ENCODE measurements around the gene PPFIA3.
A peak's percentile ranks its signal among the peaks of the same experiment; 100 is the strongest.

The PPFIA3 gene

GRCh38 chr19:49150106-49150943, 31.0 kb downstream of the PPFIA3 start:
- H3K36me3 ChIP-seq (ENCODE audit: control insufficient read depth, insufficient read depth, low read length), result no peaks in the 10 kb centered on the region
- H3K4me3 ChIP-seq (ENCODE audit: low read length), result peak overlapping the region; percentile 81
- H3K27ac ChIP-seq (ENCODE audit: low read depth, low read length), result peak overlapping the region; percentile 72
- peaks cover 7% of the 10 kb centered on the region for H3K4me1 ChIP-seq (ENCODE audit: control insufficient read depth, insufficient read depth, low read length)
- H3K9ac ChIP-seq (ENCODE audit: low read length), result peak overlapping the region; percentile 76
- peaks cover 3% of the 10 kb centered on the region for H3K27me3 ChIP-seq (ENCODE audit: control insufficient read depth, insufficient read depth, low read length)

- Histone ChIP-seq H3K4me1 (ENCODE audit: control insufficient read depth, insufficient read depth, low read length) (peaks cover 7% of the 10 kb centered on the region), H3K27ac (ENCODE audit: low read depth, low read length) (no peak overlapping the region), H3K4me3 (ENCODE audit: low read length) (peak overlapping the region; percentile 81)
Measured at GRCh38 chr19:49150944-49151243, 31.6 kb downstream of the PPFIA3 start.

GRCh38 chr19:49151267-49152118, 32.1 kb downstream of the PPFIA3 start:
- peaks cover 7% of the 10 kb centered on the region for H3K4me1 ChIP-seq (ENCODE audit: control insufficient read depth, insufficient read depth, low read length)
- no peak overlapping the region for H3K27ac ChIP-seq (ENCODE audit: low read depth, low read length)
- no peak overlapping the region for H3K9ac ChIP-seq (ENCODE audit: low read length)
- no peaks in the 10 kb centered on the region for H3K36me3 ChIP-seq (ENCODE audit: control insufficient read depth, insufficient read depth, low read length)
- peak overlapping the region; percentile 33 for H3K4me3 ChIP-seq (ENCODE audit: low read length)
- H3K27me3 ChIP-seq (ENCODE audit: control insufficient read depth, insufficient read depth, low read length), result no peaks in the 10 kb centered on the region

More at GRCh38 chr19:49150944-49151243, 31.6 kb downstream of the PPFIA3 start:
- Histone ChIP-seq H3K9ac (ENCODE audit: low read length) (no peak overlapping the region), H3K36me3 (ENCODE audit: control insufficient read depth, insufficient read depth, low read length) (no peaks in the 10 kb centered on the region), H3K27me3 (ENCODE audit: control insufficient read depth, insufficient read depth, low read length) (no peaks in the 10 kb centered on the region)

- H3K4me1 ChIP-seq (ENCODE audit: control insufficient read depth, insufficient read depth, low read length), result peaks cover 7% of the 10 kb centered on the region
- H3K27ac ChIP-seq (ENCODE audit: low read depth, low read length), result no peak overlapping the region
- H3K9ac ChIP-seq (ENCODE audit: low read length), result no peak overlapping the region
- no peaks in the 10 kb centered on the region for H3K36me3 ChIP-seq (ENCODE audit: control insufficient read depth, insufficient read depth, low read length)
- no peaks in the 10 kb centered on the region for H3K27me3 ChIP-seq (ENCODE audit: control insufficient read depth, insufficient read depth, low read length)
- H3K4me3 ChIP-seq (ENCODE audit: low read length), result no peak overlapping the region
Measured at GRCh38 chr19:49152119-49152550, 32.8 kb downstream of the PPFIA3 start.

GRCh38 chr19:49153167-49153809, 33.9 kb downstream of the PPFIA3 start:
- Histone ChIP-seq H3K9ac (ENCODE audit: low read length) (no peak overlapping the region), H3K4me1 (ENCODE audit: control insufficient read depth, insufficient read depth, low read length) (peaks cover 7% of the 10 kb centered on the region), H3K36me3 (ENCODE audit: control insufficient read depth, insufficient read depth, low read length) (no peaks in the 10 kb centered on the region), H3K27me3 (ENCODE audit: control insufficient read depth, insufficient read depth, low read length) (no peaks in the 10 kb centered on the region), H3K27ac (ENCODE audit: low read depth, low read length) (no peak overlapping the region), H3K4me3 (ENCODE audit: low read length) (no peak overlapping the region)

GRCh38 chr19:49154279-49154678, 34.9 kb downstream of the PPFIA3 start:
- Histone ChIP-seq H3K27ac (ENCODE audit: low read depth, low read length) (no peak overlapping the region), H3K36me3 (ENCODE audit: control insufficient read depth, insufficient read depth, low read length) (no peaks in the 10 kb centered on the region), H3K4me1 (ENCODE audit: control insufficient read depth, insufficient read depth, low read length) (peaks cover 6% of the 10 kb centered on the region), H3K9ac (ENCODE audit: low read length) (no peak overlapping the region), H3K27me3 (ENCODE audit: control insufficient read depth, insufficient read depth, low read length) (no peaks in the 10 kb centered on the region), H3K4me3 (ENCODE audit: low read length) (no peak overlapping the region)

GRCh38 chr19:49155005-49155819, 35.9 kb downstream of the PPFIA3 start, which contains the start of gene HRC:
TSS of gene HRC (minus strand) at chr19:49155396. CDS start at chr19:49155237, 159 bp downstream.
- Histone ChIP-seq H3K9ac (ENCODE audit: low read length) (no peak within 1 kb of the TSS), H3K36me3 (ENCODE audit: control insufficient read depth, insufficient read depth, low read length) (no peaks in the 10 kb centered on the region), H3K4me3 (ENCODE audit: low read length) (no peak within 1 kb of the TSS), H3K27ac (ENCODE audit: low read depth, low read length) (no peak within 1 kb of the TSS), H3K27me3 (ENCODE audit: control insufficient read depth, insufficient read depth, low read length) (no peaks in the 10 kb centered on the region), H3K4me1 (ENCODE audit: control insufficient read depth, insufficient read depth, low read length) (peaks cover 3% of the 10 kb centered on the region)

GRCh38 chr19:49155820-49156346, 36.5 kb downstream of the PPFIA3 start:
- Histone ChIP-seq H3K36me3 (ENCODE audit: control insufficient read depth, insufficient read depth, low read length) (no peaks in the 10 kb centered on the region), H3K4me3 (ENCODE audit: low read length) (no peak overlapping the region), H3K4me1 (ENCODE audit: control insufficient read depth, insufficient read depth, low read length) (peaks cover 3% of the 10 kb centered on the region), H3K27ac (ENCODE audit: low read depth, low read length) (no peak overlapping the region), H3K27me3 (ENCODE audit: control insufficient read depth, insufficient read depth, low read length) (no peaks in the 10 kb centered on the region), H3K9ac (ENCODE audit: low read length) (no peak overlapping the region)

- Histone ChIP-seq H3K4me3 (ENCODE audit: low read length) (peak within 1 kb of the TSS; percentile 93), H3K36me3 (ENCODE audit: control insufficient read depth, insufficient read depth, low read length) (no peaks in the 10 kb centered on the region), H3K4me1 (ENCODE audit: control insufficient read depth, insufficient read depth, low read length) (peaks cover 3% of the 10 kb centered on the region), H3K9ac (ENCODE audit: low read length) (peak within 1 kb of the TSS; percentile 77), H3K27me3 (ENCODE audit: control insufficient read depth, insufficient read depth, low read length) (no peaks in the 10 kb centered on the region), H3K27ac (ENCODE audit: low read depth, low read length) (peak within 1 kb of the TSS; percentile 79)
Measured at GRCh38 chr19:49157445-49158224, 38.3 kb downstream of the PPFIA3 start, which contains the start of gene TRPM4. TSS of gene TRPM4 (plus strand) at chr19:49157792. CDS start at chr19:49157867, 75 bp downstream.

GRCh38 chr19:49160450-49161189, 41.3 kb downstream of the PPFIA3 start:
- H3K36me3 ChIP-seq (ENCODE audit: control insufficient read depth, insufficient read depth, low read length), result no peaks in the 10 kb centered on the region
- H3K4me3 ChIP-seq (ENCODE audit: low read length), result no peak overlapping the region
- H3K27ac ChIP-seq (ENCODE audit: low read depth, low read length), result no peak overlapping the region
- H3K27me3 ChIP-seq (ENCODE audit: control insufficient read depth, insufficient read depth, low read length), result no peaks in the 10 kb centered on the region
- H3K4me1 ChIP-seq (ENCODE audit: control insufficient read depth, insufficient read depth, low read length), result peaks cover 5% of the 10 kb centered on the region
- no peak overlapping the region for H3K9ac ChIP-seq (ENCODE audit: low read length)
